ENCODE results near the gene SETD1B.

- TF ChIP-seq, protein P1, sequence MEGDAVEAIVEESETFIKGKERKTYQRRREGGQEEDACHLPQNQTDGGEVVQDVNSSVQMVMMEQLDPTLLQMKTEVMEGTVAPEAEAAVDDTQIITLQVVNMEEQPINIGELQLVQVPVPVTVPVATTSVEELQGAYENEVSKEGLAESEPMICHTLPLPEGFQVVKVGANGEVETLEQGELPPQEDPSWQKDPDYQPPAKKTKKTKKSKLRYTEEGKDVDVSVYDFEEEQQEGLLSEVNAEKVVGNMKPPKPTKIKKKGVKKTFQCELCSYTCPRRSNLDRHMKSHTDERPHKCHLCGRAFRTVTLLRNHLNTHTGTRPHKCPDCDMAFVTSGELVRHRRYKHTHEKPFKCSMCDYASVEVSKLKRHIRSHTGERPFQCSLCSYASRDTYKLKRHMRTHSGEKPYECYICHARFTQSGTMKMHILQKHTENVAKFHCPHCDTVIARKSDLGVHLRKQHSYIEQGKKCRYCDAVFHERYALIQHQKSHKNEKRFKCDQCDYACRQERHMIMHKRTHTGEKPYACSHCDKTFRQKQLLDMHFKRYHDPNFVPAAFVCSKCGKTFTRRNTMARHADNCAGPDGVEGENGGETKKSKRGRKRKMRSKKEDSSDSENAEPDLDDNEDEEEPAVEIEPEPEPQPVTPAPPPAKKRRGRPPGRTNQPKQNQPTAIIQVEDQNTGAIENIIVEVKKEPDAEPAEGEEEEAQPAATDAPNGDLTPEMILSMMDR (conservative IDR thresholded peaks at IDR 0.05; ENCODE audit: low read depth, low read length): no peak
- TF ChIP-seq EZH2 (IDR thresholded peaks at IDR 0.05; ENCODE audit: borderline replicate concordance, low read depth, low read length, poor library complexity, severe bottlenecking): no peak
Measured at GRCh38 chr12:121799156-121799841, 4.5 kb upstream of the SETD1B start.

Measured in A673 (cell line).